ENCODE results near the gene POFUT1.

Gene POFUT1

DNA sequence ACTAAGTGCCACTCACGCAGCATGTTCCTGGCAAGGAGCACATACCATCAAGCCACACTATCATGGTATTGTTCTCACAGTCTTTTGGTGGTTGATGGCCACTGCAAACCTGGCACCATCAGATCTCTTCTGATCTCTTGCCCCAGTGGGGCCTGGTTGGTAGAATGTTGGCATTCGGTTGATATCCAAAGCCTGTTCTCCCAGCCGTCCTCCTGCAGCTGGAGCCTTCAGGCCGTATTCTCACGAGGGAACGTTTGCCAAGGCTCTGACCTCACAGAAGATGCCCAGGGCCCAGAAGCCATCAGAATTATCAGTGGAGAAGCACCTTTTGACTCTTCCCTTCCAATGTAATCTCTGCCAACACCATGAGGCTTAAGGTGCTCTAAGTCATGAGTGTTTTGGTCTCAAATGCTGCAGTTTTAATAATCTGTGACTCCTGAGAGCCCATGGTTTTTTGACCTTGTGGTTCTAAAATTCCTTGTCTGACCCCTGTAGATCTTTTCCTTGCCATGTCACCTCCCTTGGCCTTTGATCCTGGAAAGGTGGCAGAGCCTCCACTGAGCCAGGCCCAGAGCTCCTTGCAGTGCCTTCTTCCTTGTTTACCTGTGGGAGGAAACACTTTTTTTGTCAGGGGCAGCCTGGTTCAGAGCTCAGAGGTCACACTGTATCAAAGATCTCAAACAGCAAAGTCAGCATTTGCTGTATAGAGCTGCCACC lies 27.8 kb downstream of the POFUT1 start:
- Histone ChIP-seq H2BK5ac (ENCODE audit: low read length) (no peak overlapping the region), H3K9ac (ENCODE audit: low read depth, low read length, poor library complexity) (peak overlapping the region; percentile 53), H2BK120ac (ENCODE audit: low read depth, low read length) (no peak overlapping the region), H3K27me3 (ENCODE audit: control insufficient read depth in 3 of 3, insufficient read depth in 3 of 3, low read depth in 1 of 3, low read length in 3 of 3) (no peaks in the 10 kb centered on the region), H4K91ac (ENCODE audit: low read depth, low read length, poor library complexity) (no peak overlapping the region), H3K79me1 (ENCODE audit: low read depth, low read length) (no peaks in the 10 kb centered on the region), H2BK15ac (ENCODE audit: low read length) (no peak overlapping the region), H3K36me3 (replicated peaks in 1 of 2; ENCODE audit: control insufficient read depth in 2 of 2, insufficient read depth in 2 of 2, low read length in 2 of 2) (peaks cover 34 to 61% of the 10 kb centered on the region in 2 donors), H3K9me3 (replicated peaks in 1 of 2; ENCODE audit: control insufficient read depth in 2 of 2, insufficient read depth in 1 of 2, low read depth in 1 of 2, low read length in 2 of 2) (no peaks in the 10 kb centered on the region), H3K18ac (ENCODE audit: low read length) (no peak overlapping the region), H3K4me2 (ENCODE audit: insufficient read depth, low read length, poor library complexity, severe bottlenecking) (no peak overlapping the region), H3K4ac (ENCODE audit: low read length) (no peak overlapping the region), H3K4me1 (ENCODE audit: control insufficient read depth in 2 of 2, insufficient read depth in 1 of 2, low read depth in 1 of 2, low read length in 2 of 2) (peaks cover 0 to 4% of the 10 kb centered on the region in 2 donors), H2BK12ac (ENCODE audit: low read length) (no peak overlapping the region), H2AK5ac (ENCODE audit: low read depth, low read length) (no peak overlapping the region), H3K23ac (ENCODE audit: low read depth, low read length, poor library complexity) (no peak overlapping the region), H3K27ac (replicated peaks; ENCODE audit: low read length) (no peak overlapping the region), H4K8ac (ENCODE audit: low read depth, low read length) (no peak overlapping the region), H3K14ac (ENCODE audit: low read length) (no peak overlapping the region), H2AFZ (ENCODE audit: low read length) (no peak overlapping the region), H3K4me3 (ENCODE audit: low read length in 2 of 2) (no peak overlapping the region)
- no CpG with 5 or more reads among the region's 6 CpGs for WGBS, 2 donors (ENCODE audit: extremely low coverage in 2 of 2, insufficient read length in 2 of 2, insufficient replicate concordance in 1 of 2)
- DNase-seq (ENCODE audit: low spot score): no peak

DNA sequence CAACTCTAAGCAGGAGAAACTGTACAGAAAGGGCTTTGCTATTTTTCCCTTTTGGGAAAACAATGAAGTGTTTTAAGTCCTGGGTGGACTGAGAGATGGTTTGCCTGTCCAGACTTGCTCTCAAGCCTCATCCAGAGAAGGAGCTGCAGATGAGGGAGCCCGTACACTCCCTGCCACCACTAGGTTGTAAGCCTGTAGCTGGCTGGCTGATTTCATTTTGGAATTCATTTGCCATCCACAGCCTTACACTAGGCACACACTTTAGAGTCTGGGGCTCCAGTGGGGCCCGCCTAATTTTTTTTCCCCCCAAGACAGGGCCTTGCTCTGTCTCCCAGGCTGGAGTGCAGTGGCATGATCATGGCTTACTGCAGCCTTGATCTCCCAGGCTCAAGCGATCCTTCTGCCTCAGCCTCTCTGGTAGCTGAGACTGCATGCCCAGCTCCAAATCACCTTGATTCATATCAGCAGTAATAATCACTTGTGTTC lies 28.4 kb downstream of the POFUT1 start:
- Histone ChIP-seq H3K9ac (ENCODE audit: low read depth, low read length, poor library complexity) (no peak overlapping the region), H3K9me3 (replicated peaks in 1 of 2; ENCODE audit: control insufficient read depth in 2 of 2, insufficient read depth in 1 of 2, low read depth in 1 of 2, low read length in 2 of 2) (no peaks in the 10 kb centered on the region), H2BK120ac (ENCODE audit: low read depth, low read length) (no peak overlapping the region), H3K18ac (ENCODE audit: low read length) (no peak overlapping the region), H3K4me1 (ENCODE audit: control insufficient read depth in 2 of 2, insufficient read depth in 1 of 2, low read depth in 1 of 2, low read length in 2 of 2) (peaks cover 0 to 4% of the 10 kb centered on the region in 2 donors), H3K79me1 (ENCODE audit: low read depth, low read length) (no peaks in the 10 kb centered on the region), H2BK5ac (ENCODE audit: low read length) (no peak overlapping the region), H2BK12ac (ENCODE audit: low read length) (no peak overlapping the region), H2AK5ac (ENCODE audit: low read depth, low read length) (no peak overlapping the region), H4K91ac (ENCODE audit: low read depth, low read length, poor library complexity) (no peak overlapping the region), H3K14ac (ENCODE audit: low read length) (no peak overlapping the region), H3K23ac (ENCODE audit: low read depth, low read length, poor library complexity) (no peak overlapping the region), H3K4ac (ENCODE audit: low read length) (no peak overlapping the region), H2AFZ (ENCODE audit: low read length) (no peak overlapping the region), H3K4me2 (ENCODE audit: insufficient read depth, low read length, poor library complexity, severe bottlenecking) (no peak overlapping the region), H3K36me3 (replicated peaks in 1 of 2; ENCODE audit: control insufficient read depth in 2 of 2, insufficient read depth in 2 of 2, low read length in 2 of 2) (peaks cover 29 to 55% of the 10 kb centered on the region in 2 donors), H3K4me3 (ENCODE audit: low read length in 2 of 2) (no peak overlapping the region), H3K27me3 (ENCODE audit: control insufficient read depth in 3 of 3, insufficient read depth in 3 of 3, low read depth in 1 of 3, low read length in 3 of 3) (no peaks in the 10 kb centered on the region), H3K27ac (replicated peaks; ENCODE audit: low read length) (no peak overlapping the region), H4K8ac (ENCODE audit: low read depth, low read length) (no peak overlapping the region), H2BK15ac (ENCODE audit: low read length) (no peak overlapping the region)
- no peak for DNase-seq (ENCODE audit: low spot score)
- no CpG with 5 or more reads among the region's 3 CpGs for WGBS, 2 donors (ENCODE audit: extremely low coverage in 2 of 2, insufficient read length in 2 of 2, insufficient replicate concordance in 1 of 2)

DNA sequence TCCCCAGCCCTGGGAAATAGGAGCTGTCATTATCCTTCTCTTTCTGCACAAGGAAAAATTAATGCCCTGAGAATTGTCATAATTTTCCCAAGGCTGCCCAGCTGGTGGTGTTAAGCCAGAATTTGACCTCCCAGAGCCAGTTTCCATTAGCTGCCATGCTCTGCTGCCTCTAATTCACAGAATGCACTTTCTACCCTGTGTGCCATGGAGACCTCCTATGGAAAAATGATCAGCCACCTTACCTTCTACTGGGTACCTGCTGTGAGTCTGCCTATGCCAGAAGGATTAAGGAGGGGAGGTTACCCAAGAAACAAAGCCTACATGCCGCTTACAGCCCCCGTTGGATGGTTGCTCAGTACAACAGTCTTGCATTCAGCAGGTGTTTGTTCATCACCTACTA lies 29.1 kb downstream of the POFUT1 start:
- no peak overlapping the region for H3K27ac ChIP-seq (replicated peaks; ENCODE audit: low read length)
- no peak overlapping the region for H4K91ac ChIP-seq (ENCODE audit: low read depth, low read length, poor library complexity)
- no peak overlapping the region for H2BK15ac ChIP-seq (ENCODE audit: low read length)
- no peak for DNase-seq (ENCODE audit: low spot score)
- no peak overlapping the region for H2BK120ac ChIP-seq (ENCODE audit: low read depth, low read length)
- H2BK5ac ChIP-seq (ENCODE audit: low read length): no peak overlapping the region
- H3K4ac ChIP-seq (ENCODE audit: low read length): no peak overlapping the region
- H3K14ac ChIP-seq (ENCODE audit: low read length): no peak overlapping the region
- H2BK12ac ChIP-seq (ENCODE audit: low read length): no peak overlapping the region
- H3K4me2 ChIP-seq (ENCODE audit: insufficient read depth, low read length, poor library complexity, severe bottlenecking): no peak overlapping the region
- H2AK5ac ChIP-seq (ENCODE audit: low read depth, low read length): no peak overlapping the region
- no peak overlapping the region for H3K18ac ChIP-seq (ENCODE audit: low read length)
- H3K9me3 ChIP-seq (replicated peaks in 1 of 2; ENCODE audit: control insufficient read depth in 2 of 2, insufficient read depth in 1 of 2, low read depth in 1 of 2, low read length in 2 of 2): no peaks in the 10 kb centered on the region
- no peaks in the 10 kb centered on the region for H3K79me1 ChIP-seq (ENCODE audit: low read depth, low read length)
- no CpG with 5 or more reads among the region's 2 CpGs for WGBS, 2 donors (ENCODE audit: extremely low coverage in 2 of 2, insufficient read length in 2 of 2, insufficient replicate concordance in 1 of 2)
- H2AFZ ChIP-seq (ENCODE audit: low read length): no peak overlapping the region
- H3K36me3 ChIP-seq (replicated peaks in 1 of 2; ENCODE audit: control insufficient read depth in 2 of 2, insufficient read depth in 2 of 2, low read length in 2 of 2): peaks cover 27 to 48% of the 10 kb centered on the region in 2 donors
- peaks cover 0 to 4% of the 10 kb centered on the region in 2 donors for H3K4me1 ChIP-seq (ENCODE audit: control insufficient read depth in 2 of 2, insufficient read depth in 1 of 2, low read depth in 1 of 2, low read length in 2 of 2)
- no peak overlapping the region for H3K23ac ChIP-seq (ENCODE audit: low read depth, low read length, poor library complexity)
- H3K27me3 ChIP-seq (ENCODE audit: control insufficient read depth in 3 of 3, insufficient read depth in 3 of 3, low read depth in 1 of 3, low read length in 3 of 3): no peaks in the 10 kb centered on the region
- H4K8ac ChIP-seq (ENCODE audit: low read depth, low read length): no peak overlapping the region
- no peak overlapping the region for H3K9ac ChIP-seq (ENCODE audit: low read depth, low read length, poor library complexity)
- no peak overlapping the region for H3K4me3 ChIP-seq (ENCODE audit: low read length in 2 of 2)

DNA sequence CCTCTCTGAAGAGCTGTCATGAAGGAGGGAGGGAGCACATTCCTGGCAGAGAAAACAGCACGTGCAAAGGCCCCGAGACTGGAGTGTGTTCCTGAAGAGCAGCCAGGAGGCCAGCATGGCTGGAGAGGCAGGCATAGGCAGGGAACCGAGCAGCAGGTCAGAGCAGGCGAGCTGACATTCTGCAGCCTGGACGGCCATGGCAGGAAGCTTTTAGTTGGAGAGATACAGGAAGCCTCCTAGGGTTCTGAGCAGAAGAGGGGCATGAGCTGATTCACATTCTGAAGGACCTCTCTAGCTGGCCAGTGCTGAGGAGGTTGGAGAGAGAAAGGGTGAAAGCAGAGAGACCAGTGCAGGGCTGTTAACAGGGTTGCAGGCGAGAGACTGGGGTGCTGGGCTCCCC lies 29.7 kb downstream of the POFUT1 start:
- no peak overlapping the region for H3K23ac ChIP-seq (ENCODE audit: low read depth, low read length, poor library complexity)
- H2AK5ac ChIP-seq (ENCODE audit: low read depth, low read length): peak overlapping the region; percentile 47
- no peak overlapping the region for H3K27ac ChIP-seq (replicated peaks; ENCODE audit: low read length)
- no peak overlapping the region for H2BK5ac ChIP-seq (ENCODE audit: low read length)
- no peaks in the 10 kb centered on the region for H3K9me3 ChIP-seq (replicated peaks in 1 of 2; ENCODE audit: control insufficient read depth in 2 of 2, insufficient read depth in 1 of 2, low read depth in 1 of 2, low read length in 2 of 2)
- H3K4me1 ChIP-seq (ENCODE audit: control insufficient read depth in 2 of 2, insufficient read depth in 1 of 2, low read depth in 1 of 2, low read length in 2 of 2): peaks cover 0 to 4% of the 10 kb centered on the region in 2 donors
- peaks cover 23 to 42% of the 10 kb centered on the region in 2 donors for H3K36me3 ChIP-seq (replicated peaks in 1 of 2; ENCODE audit: control insufficient read depth in 2 of 2, insufficient read depth in 2 of 2, low read length in 2 of 2)
- no peak overlapping the region for H3K4me2 ChIP-seq (ENCODE audit: insufficient read depth, low read length, poor library complexity, severe bottlenecking)
- no CpG with 5 or more reads among the region's 6 CpGs for WGBS, 2 donors (ENCODE audit: extremely low coverage in 2 of 2, insufficient read length in 2 of 2, insufficient replicate concordance in 1 of 2)
- H3K4me3 ChIP-seq (ENCODE audit: low read length in 2 of 2): no peak overlapping the region
- no peak overlapping the region for H3K9ac ChIP-seq (ENCODE audit: low read depth, low read length, poor library complexity)
- H4K8ac ChIP-seq (ENCODE audit: low read depth, low read length): no peak overlapping the region
- no peak overlapping the region for H4K91ac ChIP-seq (ENCODE audit: low read depth, low read length, poor library complexity)
- H3K27me3 ChIP-seq (ENCODE audit: control insufficient read depth in 3 of 3, insufficient read depth in 3 of 3, low read depth in 1 of 3, low read length in 3 of 3): no peaks in the 10 kb centered on the region
- no peak overlapping the region for H2BK15ac ChIP-seq (ENCODE audit: low read length)
- H3K18ac ChIP-seq (ENCODE audit: low read length): peak overlapping the region; percentile 61
- no peak overlapping the region for H2AFZ ChIP-seq (ENCODE audit: low read length)
- no peak overlapping the region for H2BK12ac ChIP-seq (ENCODE audit: low read length)
- H3K79me1 ChIP-seq (ENCODE audit: low read depth, low read length): no peaks in the 10 kb centered on the region
- DNase-seq (ENCODE audit: low spot score): no peak
- no peak overlapping the region for H2BK120ac ChIP-seq (ENCODE audit: low read depth, low read length)
- no peak overlapping the region for H3K4ac ChIP-seq (ENCODE audit: low read length)
- no peak overlapping the region for H3K14ac ChIP-seq (ENCODE audit: low read length)
